MV-4-11 (cell line): ENCODE results near the gene NAPB.

Experiments used
- DNase-seq: peaks from one replicate; lab custom pipeline; 2025; lab: John Stamatoyannopoulos, UW

The NAPB gene

DNA sequence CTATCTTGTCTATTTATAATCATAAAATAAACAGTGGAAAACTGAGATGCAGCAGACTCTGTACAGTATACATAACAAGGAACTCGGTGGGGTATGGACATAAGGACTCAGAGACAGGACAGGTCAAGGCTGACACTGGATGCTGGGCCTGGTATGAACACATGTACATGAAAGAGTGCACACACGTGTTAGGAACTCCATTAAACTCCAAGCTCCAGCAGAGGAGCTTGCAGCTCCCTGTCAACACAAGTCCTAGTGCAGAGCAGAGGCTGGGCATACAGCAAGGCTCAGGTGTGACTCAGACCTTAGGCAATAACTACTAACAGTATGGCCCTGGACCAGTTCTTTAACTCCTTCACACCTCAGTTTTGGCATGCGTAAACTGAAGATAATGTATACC is 17.1 kb downstream of the NAPB start:
- DNase-seq = no peak

DNA sequence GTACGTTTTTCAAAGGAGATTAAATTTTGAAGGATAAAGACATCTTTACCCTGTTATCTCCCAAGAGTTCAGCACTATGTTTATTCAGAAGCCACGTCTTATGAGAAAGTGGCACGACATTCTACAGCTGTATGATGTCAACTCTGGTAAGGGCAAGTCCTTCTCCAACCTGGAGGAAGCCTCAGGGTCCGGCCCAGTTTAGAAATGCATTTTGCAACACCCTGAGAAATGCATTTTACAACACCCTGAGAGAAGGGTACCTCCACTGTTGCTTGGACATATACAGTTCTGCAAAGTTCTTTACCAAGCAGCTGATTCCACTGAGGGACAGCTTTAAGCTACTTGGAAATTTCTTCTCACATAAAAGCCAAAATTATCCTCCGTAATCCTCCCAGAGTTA is 17.5 kb downstream of the NAPB start:
- no peak for DNase-seq

DNA sequence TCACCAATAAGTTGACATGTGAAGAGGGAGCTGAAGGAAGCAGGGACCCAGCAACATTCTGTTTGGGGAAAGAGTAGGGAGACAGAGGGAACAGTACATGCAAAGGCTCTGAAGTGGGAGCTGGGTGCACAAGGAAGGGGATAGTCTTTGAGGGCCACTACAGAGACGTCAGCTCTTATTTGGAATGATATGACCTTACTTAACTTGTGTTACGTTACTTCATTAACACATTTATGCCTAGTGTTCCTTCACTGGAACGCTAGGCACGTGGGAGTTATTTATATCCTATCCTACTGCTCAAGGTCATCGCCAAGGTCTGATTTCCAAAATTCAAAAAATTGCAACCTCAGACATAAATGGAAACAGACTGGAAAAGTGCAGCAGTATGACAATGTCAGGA is 20.2 kb downstream of the NAPB start:
- no peak for DNase-seq

DNA sequence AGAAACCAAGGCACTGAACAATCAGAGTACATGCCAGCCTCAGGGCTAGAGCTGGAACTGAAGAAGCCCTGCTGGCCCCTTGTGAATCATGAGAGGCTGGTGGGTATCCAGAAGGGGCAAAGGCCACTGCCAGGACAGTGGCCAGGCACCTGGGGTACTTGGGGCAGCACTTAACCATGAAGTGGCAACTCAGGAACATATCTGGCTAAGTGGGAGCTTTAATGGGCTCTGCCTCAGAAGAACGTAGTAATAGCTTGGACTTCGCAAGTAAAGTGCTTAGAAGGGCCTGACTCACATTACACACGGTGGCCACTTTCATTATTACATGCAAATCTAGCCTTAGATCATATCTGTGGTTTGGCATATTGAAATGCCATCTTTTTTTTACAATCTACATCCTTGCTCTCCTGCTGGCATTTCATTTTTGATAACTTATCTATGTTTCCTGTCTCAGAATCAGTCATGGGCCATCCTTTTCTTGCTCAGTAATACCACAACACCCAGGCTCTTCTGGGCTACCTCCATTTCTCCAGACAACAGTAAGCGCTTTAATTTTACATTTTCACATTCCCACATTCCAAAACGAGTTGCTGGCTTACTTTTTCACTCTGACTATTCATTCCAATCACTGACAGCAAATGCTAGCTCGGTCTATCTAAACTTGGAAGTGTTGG is 21.6 kb downstream of the NAPB start:
- peak; percentile 21 for DNase-seq

DNA sequence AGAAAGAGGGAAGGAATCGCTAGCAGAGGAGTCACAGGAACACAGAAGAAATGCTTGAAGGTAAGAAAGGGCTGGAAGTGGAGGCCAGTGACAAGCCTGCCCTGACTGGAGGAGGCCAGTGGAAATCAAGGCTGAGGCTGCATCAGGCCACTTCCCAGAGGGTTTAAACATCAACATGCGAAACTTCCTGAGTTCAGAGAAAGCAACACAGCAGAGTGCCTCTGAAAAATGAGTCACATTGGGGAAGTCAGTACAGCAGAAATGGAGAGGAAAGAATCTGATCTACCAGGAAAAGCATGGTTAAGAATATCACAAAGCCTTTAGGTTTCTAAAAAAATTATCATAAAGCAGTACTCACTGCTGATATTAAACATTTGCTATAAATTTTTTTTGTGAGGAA is 23.3 kb downstream of the NAPB start:
- peak; percentile 49 for DNase-seq

DNA sequence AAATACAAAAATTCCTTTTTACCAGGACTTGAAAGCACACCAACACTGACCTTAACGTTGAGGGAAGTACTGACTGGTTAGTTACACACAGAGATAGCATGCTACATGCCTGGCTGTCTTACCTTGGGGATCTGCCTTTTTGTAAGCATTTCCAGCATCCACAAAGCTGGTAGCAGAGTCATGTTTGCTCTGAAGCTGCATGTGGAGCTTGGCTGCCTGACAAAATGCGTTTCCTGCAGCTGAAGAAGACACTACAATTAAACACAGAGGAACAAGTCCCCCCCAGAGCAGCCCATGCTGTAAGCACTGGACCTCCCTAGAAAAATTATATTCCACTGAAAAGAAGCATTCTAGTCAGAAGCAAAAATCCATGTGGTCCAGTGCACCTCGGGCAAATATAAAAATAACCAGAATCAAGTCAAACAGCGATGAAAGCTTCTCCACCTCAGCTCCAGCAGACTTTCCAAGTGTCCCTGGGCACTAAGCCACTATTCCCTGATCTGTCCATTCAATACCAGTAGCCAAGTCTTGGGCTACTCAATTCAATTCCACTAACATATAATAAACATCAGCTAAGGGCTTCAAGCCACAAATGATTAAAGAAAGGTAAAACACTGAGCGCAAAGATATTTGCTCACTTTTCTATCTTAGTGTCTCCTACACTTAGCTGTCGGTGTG is 24.2 kb downstream of the NAPB start:
- DNase-seq = no peak

DNA sequence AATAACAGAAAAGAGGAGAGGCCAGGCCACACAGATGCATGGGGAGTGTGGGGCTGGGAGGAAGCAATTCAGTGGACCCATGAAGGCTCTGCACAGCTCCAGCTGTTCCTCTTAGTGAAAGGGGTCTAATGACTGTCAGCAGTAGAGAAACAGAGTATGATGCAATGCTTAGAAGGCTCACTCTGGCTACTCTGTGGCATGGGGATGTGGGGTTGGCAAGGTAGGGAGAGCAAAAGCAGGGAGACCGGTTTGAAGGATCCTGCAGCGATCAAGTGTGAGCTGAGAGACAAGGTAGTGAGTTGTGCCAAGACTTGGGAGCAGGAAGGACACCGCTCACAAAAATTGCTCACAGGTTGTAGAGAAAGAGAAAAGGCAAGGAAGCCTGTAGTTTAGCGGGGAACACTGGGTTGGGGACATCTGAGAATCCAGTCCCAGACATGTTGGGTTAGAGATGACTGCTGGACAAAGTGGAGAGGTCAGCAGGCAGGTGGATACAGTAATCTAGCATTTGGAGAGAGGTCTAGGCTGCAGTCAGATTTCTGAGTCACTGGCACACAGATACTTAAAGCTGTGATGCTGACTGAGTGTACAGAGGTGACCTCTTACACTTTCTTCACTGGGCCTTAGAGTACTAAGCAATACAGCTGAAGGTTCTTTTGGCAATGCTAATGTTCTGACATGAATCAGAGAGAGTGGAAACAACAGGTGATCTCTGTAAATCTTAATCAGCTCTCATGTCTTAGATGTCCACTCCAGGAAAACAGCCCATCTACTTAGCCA is 27.1 kb downstream of the NAPB start:
- DNase-seq = peak; percentile 29

DNA sequence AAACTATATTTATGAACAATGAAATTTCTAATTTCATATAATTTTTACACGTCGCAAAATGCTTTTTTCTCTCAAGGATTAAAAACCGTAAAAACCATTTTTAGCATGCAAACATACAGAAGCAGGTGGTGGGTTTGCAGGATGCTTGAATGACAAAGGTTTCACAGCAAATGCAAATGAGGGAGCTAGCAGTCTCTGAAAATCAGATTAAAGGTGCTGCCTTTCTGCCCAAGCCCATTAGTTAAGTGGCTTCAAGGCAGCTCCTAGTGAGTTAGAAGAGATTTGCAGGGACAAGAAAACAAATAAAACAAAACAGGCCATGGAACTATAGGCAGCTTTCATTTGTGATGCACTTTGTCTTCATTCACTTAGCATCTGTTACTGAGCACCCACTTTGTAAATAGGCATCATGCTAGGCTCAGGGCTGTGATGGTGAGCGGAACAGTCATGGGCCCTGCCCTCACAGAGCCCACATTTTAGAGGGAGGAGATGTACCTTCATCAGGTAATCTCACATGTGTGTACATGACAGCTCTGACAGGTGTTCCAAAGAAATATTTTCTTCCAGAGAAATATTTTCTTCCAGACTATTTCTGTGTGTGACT is 29.5 kb downstream of the NAPB start:
- no peak for DNase-seq

DNA sequence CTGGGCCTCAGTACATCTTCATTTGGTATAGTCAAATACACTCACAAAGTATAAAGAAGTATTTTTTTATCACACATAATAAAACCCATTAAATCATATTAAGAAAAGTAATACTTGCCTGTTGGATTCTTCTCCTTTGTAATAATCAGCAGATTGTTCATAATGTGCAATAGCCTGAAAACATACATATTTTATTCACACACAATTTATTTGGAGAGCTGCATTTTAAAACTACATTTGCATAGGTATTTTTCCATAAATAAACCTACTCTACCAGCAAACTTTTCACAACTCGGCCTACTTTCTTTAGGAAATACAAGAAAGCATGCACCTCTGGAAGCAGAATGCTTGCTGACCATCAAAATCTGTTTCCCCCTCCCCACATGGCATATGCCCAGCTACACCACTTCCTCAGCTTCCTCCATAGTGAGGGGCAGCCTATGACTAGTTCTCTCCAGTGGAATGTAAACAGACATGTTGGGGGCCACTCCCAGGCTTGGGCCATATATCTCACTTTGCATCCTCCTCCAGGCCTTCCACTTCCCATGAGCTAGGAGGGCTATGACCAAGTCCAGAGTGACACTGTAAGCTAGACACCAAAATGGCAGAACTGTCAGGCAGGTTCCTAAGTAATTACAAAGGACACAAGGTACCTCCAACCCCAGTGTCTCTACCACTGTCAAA is 31.1 kb downstream of the NAPB start:
- no peak for DNase-seq

DNA sequence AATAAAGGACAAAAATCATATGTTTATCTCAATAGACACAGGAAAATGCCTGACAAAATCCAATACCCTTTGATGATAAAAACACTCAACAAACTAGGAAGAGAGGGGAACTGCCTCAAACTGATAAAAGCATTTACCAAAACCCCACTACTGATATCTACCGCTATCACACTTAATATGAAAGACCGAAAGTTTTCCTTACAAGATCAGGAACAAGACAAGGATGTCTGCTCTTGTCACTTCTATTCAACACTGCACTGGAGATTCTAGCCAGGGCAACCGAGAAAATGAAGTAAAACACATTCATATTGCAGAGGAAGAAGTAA is 34.2 kb downstream of the NAPB start:
- no peak for DNase-seq

DNA sequence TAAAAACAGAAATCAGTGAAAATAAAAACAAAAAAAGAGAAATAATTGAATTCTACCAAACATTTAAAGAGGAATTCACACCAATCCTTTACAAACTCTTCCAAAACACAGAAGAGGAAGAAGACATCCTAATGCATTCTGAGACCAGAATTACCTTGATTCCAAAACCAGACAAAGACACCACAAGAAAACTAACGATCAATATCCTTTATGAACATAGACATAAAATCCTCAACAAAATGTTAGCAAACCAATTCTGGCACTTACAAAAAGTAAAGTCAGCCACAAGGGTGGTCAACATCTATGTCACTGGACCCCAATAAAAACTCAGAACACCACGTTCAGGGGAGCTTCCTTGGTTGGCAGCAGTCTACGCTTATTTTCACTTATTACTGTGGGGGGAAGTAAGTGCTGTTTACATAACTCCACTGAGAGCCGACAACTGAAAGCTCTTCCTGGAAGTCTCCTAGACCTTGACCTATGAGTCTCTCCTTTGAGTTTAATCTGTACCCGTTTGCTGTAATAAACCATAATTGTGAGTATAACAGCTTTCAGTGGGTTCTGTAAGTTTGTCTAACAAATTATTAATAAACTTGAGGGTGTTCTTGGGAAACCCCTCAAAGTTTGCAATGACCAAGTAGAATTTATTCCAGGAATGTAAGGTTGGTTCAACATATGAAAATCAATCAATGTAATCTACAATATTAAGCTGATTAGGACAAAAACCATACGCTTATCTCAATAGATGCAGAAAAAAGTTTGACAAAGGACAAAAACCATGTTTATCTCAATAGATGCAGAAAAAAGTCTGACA is 34.8 kb downstream of the NAPB start:
- DNase-seq = no peak

DNA sequence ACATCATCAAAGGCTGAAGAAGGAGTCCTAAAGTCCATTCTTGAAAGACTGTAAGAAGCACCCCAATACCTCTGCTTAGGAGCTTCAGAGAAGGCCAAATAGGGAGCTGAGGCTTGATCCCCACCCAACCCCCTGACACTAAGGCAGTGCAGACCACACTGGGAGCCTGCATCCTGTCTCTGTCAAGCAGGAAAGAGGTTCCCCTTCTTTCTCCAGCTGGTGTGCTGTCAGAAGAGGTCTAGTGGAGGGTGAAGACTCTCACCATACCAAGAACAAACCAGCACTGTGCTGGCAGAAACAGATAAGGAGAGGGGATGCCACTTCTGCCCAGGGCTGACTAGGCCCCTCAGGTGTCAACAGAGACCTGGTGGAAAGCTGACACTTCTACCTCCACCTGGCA is 39.4 kb downstream of the NAPB start:
- DNase-seq = no peak

DNA sequence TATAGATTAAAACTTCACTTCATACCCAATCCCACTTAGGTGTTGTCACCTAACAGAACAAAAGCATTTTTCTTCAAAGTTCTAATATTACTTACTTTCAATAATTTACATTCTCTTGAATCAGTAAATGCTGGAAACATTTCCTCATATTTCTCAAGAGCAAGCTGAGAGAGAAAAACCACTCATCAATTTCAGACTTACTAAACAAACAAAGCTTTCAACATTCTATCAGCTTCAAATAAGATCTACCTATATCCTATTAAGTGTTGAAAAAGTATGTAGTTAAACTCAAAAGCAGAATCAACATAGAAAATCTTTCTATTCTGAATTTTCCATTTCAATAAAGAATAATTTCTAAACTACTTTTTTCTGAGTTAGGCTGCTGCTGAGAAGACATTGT is 41.5 kb downstream of the NAPB start:
- DNase-seq = no peak

DNA sequence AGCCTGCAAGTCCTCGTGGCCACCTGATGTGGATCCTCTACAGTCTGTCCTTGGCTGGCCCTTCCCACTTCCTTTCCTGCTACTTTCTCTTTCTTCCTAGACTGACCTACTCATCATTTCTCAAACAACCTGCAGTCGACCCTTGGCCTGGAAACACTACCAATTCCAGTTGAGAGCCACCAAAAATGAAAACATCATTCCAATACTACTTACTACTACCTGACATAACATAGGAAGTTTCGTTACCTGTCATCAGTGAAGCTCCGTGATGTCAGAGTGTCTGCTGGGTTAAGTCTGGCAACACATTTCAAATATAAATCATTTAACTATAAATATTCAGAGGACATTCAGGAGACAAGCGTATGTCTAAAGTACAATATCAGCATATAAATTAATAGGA is 45.5 kb downstream of the NAPB start:
- DNase-seq = no peak

DNA sequence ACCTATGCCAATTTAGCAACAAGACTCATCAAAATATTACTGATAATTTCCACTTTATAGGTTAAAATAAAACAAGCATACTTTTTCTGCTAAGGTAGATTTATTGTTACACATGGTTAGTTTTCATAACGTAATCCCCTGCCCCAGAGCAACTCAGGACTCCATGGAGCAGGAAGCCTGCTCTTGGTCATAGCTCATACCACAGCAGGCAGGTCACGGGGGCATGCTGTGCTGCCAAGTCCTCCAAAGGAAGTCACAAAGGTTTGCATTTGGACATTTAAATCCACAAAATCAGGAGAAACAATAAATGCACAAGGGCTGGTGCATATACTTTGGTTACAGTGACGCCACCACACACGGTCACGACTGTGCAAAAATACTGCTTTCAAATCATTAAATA is 46.8 kb downstream of the NAPB start:
- no peak for DNase-seq

DNA sequence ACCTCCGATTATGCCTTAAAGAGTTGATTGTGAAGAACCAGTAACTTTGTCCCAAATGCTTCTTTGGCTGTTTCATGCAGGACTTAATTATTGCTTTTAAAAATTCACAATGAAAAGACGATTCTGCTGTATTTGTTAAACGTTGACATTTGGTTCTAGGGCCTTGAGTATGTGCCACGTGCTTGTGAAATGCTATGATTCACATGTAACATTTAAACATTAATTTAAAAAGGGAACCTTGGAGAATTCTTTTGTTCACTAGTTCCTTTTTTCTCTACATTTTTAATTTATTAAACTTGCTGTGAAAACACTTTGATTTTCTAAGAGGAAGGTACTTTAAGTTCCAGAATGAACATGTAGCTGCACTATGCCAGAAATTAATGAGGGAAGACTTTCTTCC is 49.8 kb downstream of the NAPB start:
- peak; percentile 17 for DNase-seq

DNA sequence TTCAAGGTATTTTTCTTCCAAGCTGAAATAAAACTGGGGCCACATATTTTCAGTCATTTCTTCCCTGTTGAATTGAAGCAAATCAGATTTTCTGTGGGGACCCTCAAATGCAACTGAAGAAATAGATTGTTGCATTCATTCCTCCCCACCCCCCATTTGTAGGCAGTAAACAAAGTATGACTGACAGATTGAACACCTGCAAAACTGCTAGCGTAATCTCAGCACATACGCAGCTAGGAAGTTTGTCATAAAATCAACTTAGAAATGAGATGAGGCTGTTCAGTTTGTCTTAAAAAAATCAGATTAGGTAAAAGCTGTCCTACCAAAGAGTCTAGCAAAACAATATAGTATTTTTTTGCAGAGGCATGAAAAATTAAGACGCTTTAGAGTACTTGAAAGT is 50.4 kb downstream of the NAPB start:
- DNase-seq = no peak

DNA sequence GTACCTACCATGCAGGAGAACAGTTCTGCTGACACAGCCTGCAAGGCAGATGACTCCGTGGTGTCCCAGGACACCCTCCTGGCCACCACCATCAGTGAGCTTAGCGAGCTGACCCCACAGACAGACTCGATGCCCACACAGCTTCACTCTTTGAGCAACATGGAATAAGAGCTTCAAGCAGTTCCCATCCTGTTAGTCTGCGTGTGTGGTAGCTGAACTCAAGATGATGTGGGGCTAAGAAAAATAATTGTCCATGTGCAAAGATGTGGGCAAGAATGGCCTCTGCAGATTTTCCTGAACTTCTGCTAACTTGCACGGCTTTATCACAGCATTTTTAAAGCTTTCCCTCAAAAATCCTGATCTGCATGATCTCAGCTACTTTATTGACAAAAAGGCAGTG is 51.0 kb downstream of the NAPB start:
- no peak for DNase-seq

DNA sequence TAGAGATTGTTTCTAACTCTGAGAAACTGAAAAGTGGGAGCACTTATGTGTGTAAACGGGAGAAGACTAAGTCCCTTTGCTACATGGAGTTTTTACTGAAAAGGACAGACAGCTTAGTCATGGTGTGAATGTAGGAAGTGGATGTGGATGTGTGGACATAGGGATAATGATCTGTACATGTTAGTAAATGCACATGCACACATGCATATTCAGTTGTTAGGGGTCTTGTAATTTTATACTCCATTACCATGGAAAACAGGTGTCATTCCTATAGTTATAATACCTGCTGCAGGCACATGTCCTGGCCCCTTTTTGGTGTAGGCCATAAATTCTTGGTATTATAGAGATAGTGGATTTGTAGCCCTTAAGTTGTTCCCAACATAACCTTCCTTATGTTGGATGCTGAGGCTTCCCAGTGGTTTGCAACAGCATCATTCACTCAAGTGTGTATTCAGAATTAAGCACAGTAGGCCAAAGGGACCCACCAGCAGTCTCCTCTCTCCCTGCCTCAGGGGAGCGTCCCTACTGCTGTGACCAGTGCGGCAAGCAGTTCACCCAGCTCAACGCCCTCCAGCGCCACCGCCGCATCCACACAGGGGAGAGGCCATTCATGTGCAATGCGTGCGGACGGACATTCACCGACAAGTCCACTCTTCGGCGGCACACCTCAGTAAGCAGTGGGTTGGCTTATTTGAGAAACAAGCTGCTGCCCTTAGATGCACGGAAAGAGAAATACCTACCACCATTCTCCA is 52.0 kb downstream of the NAPB start:
- DNase-seq = no peak

DNA sequence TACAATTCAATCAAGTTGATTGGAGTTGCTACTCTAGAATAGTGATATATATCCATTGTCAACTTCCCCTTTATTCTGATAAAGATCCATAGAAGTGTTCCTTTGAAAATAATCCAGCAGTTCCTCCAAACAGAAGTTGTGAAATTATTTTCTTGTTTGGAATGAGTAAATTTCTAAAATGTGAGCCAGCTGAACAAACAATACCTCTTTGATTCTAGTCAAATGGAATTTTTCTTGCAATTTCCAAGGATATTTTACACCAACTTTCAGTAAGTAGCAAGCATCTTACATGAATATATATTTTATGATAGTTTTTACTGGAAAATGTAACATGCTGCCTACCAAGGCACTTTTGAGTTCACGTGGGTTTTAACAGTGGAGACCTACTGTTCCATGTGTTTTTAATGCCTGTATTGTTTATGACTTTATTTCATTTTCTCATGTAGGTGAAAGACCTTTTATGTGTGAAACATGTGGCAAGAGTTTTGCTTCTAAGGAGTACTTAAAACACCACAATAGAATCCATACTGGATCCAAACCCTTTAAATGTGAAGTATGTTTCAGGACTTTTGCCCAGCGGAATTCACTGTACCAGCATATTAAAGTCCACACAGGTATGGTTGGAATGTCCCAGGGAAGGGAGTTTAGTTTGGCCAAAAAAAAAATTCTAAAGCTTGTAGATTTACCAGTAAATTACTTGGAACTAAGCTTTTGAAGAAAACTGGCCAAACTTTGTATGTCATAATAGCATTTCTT is 52.8 kb downstream of the NAPB start:
- DNase-seq = no peak
